ENCODE measurements around the gene SLC36A2. TPM values are rescaled to one million over a fixed set of nuclear protein-coding genes. Genes with fewer than 3 reads are reported as not detected.

SLC36A2 gene
- polyA plus RNA-seq, 5 donors = 0.04 to 0.10 (median 0.09) TPM; not detected in 2

GRCh38 chr5:151283120-151283825 lies 64.1 kb downstream of the SLC36A2 start:
- no peak for DNase-seq

DNA sequence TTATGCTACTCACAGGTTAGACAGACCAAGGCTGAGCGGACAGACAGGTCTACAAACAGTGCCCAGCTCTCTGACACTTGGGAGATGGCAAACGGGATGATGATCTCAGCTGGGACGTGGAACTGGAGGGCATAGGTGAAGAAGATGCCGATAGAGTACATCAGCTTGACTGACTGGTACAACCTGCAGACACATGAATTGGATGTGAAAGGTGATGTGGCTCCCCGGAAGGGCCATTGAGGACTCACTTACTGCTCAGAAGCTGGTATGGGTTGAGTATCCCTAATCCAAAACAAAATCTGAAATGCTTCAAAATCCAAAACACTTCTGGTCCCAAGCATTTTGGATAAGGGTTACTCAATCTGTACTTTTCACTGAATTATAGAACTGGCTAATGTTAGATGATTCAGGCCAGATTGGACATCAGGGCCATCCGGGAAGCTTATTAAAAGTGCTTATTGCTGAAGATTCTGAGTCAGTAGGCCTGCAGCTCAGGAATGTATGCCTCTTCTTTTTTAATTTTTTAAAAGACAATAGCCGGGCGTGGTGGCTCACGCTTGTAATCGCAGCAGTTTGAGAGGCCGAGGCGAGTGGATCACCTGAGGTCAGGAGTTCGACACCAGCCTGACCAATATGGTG lies 66.2 kb downstream of the SLC36A2 start:
- DNase-seq = no peak

- no peak for DNase-seq
Observed at GRCh38 chr5:151280443-151280842, 66.9 kb downstream of the SLC36A2 start.

DNA sequence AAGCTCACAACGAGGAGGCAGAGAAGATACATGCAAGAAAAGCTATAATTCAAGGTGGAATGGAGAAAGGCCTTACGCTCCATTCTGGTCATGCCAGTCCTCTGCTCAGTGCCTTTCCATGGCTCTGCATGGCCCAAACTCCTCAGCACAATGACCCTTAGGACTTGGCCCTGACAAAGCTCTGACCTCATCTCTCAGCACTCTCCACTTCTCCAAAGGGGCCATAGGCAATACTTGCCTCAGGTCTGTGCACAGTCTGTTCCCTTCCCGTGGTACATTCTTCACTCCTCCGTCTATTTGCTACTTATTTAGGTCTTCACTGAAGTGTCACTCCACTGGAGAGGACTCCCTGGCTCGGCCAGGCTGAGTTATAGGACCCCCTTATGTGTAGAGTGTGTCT lies 68.5 kb downstream of the SLC36A2 start:
- DNase-seq = no peak

DNA sequence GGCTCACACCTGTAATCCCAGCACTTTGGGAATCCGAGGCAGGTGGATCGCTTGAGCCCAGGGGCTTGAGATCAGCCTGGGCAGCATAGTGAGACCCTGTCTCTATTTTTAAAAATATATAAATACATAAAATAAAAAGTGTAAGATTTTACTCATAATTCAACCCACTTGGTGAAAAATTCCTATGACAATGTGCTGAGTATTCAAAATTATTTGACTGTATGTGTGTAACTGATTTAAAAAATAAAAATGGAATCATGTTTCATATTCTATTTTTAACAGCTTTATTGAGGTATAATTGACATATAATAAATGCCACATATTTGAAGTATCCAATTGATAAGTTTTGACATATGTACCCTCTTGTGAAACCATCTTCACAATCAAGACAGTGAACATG lies 71.6 kb downstream of the SLC36A2 start:
- DNase-seq = no peak

DNA sequence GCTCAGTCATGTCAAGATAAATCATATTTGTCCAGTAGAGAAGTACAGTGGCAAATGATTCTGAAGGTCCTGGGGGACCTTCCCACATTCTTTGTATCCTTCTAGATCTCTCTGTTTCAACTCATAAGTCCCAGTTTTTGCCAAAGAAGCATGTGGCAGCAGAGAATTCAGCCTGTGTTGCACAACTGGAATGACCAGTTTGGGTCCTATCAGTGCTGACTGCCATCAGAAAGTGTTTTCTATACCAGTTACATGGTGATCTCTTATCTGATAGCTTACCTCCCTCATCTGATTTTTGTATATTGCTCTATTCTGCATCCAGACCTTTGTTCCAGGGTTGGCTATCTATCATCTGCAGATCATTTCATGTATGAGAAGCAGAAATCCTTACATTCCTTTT lies 72.7 kb downstream of the SLC36A2 start:
- no peak for DNase-seq

GRCh38 chr5:151271336-151271735 lies 76.0 kb downstream of the SLC36A2 start:
- DNase-seq = no peak

DNA sequence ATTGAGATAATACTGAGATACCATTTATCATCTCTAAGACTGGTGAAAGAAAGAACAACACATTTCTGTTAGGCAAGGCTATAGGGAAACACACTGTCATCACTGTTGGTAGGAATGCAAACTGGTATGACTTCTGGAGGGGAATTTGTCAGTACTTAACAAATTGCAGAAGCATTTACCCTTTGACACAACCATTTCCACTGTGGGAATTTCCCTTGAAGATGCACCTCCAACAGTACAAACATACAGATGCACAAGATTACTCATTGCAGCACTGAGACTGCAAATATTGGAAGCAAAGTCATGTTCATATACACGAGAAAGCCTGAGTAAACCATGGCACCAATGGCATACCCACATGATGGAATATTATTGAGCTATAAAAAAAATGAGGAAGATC lies 76.8 kb downstream of the SLC36A2 start:
- no peak for DNase-seq

GRCh38 chr5:151267491-151268260 lies 79.7 kb downstream of the SLC36A2 start:
- no peak for DNase-seq

Other genes starting within 250 kb of the SLC36A2 start
- 100 to 1,000 TPM; 258 to 308 (median 290) TPM for gene ANXA6, start 189.8 kb downstream of the SLC36A2 start, polyA plus RNA-seq (ENCODE audit: insufficient read depth in 1 of 5, insufficient read length in 5 of 5, low replicate concordance in 1 of 5)
- 10 to 100 TPM in 1 of 5 donors, 1 to 10 TPM in 4; 8.5 to 15.1 (median 9.2) TPM for gene CCDC69, start 123.5 kb downstream of the SLC36A2 start, polyA plus RNA-seq (ENCODE audit: insufficient read depth in 1 of 5, insufficient read length in 5 of 5, low replicate concordance in 1 of 5)
- 10 to 100 TPM; 29.6 to 39.3 (median 33.3) TPM for gene GM2A, start 94.4 kb downstream of the SLC36A2 start, polyA plus RNA-seq (ENCODE audit: insufficient read depth in 1 of 5, insufficient read length in 5 of 5, low replicate concordance in 1 of 5)
- gene SLC36A3, start 43.8 kb downstream of the SLC36A2 start, polyA plus RNA-seq (ENCODE audit: insufficient read depth in 1 of 5, insufficient read length in 5 of 5, low replicate concordance in 1 of 5) = under 1 TPM in 1 of 5 donors, not detected in 4; 0.10 TPM
- 1 to 10 TPM; 3.7 to 6.6 (median 5.2) TPM for gene SLC36A1, start 100.0 kb upstream of the SLC36A2 start, polyA plus RNA-seq (ENCODE audit: insufficient read depth in 1 of 5, insufficient read length in 5 of 5, low replicate concordance in 1 of 5)
- gene FAT2, start 243.8 kb upstream of the SLC36A2 start, polyA plus RNA-seq (ENCODE audit: insufficient read depth in 1 of 5, insufficient read length in 5 of 5, low replicate concordance in 1 of 5) = under 1 TPM; 0.07 to 0.18 (median 0.10) TPM

Measured in right lung (tissue), 5 donors.